HTERT RPE-1 (cell line): Measurements from ENCODE around the gene LIMA1.
"Not testable (repeated sequence)": the region's sequence is repeated elsewhere in the genome, so short reads cannot be mapped to it uniquely, and the experiment has no call there.

ENCODE experiments used
- in situ Hi-C: fragments of 300-500 bp; cut with MboI; formaldehyde crosslinking; loops from 4 replicates; pipeline ENCODE4 v1.14.3; 2020; ENCODE audit warnings: low sequenced_read_pairs

LIMA1 gene

DNA sequence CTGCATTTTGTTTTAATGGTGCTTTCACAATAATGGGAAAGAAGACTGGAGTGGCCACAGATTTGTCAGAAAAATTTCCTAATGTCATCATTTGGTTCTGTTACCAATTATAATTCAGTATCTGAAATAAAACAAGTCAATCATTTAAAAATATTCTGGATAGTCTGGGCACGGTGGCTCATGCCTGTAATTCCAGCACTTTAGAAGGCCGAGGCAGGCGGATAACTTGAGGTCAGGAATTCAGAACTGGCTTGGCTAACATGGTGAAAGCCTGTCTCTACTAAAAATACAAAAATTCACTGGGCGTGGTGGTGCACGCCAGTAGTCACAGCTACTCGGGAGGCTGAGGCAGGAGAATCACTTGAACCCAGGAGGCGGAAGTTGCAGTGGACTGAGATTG is 4.0 kb upstream of the LIMA1 start:
- in situ Hi-C loops = no loop called here

DNA sequence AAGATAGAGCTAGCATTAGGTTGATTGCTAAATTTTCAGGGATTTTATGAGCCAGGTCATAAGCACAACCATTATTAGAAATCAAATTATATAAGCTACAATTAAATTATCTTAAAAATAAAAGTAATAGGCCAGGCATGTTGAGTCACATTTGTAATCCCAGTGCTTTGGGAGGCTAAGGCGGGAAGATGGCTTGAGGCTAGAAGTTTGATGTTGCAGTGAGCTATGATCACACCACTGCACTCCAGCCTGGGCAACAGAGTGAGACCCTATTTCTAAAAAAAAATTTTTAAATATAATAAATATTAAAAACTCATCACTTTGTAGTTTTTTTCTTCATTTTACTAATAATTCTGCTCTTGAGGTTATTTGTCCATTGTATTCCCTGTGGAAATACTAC is 1.9 kb upstream of the LIMA1 start:
- in situ Hi-C loops = no loop called here

DNA sequence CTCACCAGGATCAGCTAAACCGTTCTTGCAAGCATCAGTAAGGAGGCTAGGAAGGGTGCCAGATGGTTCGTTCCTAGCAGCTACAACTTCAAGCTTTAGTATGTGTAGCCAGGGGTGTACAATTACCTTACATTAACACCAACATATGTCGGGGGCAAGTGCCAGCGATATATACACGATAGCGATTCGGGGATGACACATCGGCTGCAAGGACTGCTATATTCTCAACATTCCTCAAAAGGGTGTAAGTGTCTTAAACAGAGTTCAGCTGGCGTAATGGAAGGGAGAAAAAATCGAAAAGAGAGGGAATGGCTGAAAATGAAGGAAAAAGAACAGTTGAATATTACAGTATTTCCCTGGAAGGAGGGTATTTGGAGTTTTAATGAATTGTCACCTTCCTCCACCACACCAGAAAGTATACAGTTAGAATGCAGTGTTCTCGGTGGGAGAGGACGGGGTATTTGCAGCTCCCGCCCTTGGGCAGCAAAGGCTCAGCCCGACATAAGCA is 545 bp downstream of the LIMA1 start:
- in situ Hi-C loops = no loop called here

DNA sequence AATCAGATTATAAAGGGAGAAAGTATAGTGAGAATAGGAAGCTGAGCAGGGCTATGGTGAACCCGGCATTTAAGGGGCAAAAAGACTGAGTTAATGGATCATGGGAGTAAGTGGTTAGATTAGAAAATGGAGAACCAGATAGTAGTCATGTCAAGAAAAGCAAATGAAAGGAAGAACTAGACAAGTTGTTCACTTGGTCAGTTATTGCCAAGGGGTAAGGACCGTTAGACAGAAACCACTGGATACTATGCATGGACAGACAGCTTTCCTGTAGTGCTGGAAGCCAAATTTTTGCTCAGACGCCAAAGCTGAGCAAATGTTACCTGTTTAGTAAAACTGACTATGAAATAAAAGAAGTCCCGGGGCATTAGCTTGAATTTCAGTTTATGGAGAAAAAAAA is 3.8 kb downstream of the LIMA1 start:
- in situ Hi-C loops = no loop called here

DNA sequence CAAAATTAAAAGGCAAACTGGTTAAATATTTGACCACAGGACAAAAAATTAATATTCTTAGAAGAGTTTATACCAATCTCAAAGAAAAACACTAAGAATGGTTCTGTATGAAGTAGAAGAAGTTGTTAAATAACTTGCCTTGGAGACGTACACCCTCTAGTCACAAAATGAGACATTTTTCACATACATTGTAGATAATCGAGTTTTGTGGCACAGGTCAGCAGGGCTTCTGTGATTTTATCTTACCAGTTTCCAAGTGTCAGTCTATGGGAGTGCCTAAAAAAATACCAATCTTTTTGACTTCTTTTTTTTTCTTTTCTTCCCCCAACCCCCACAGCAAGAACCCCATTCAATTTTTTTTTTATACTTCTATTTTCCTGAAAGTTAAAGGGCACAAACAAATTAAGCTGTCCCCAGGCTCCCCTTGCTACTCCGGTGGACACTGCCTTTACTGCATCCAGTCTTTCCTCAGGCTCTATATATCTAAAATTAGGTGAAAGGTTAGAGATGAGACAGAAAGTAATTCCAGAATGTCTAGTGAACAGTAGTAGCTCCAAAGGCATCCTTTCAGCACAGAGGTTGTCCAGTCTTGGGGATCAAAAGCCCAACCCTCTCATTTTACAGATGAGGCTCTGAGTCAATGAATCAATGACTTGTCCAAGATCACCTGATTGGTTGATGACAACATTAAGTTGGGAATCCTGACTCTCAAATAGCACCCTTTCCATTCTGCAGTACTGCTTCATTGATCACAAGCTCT is 6.2 kb downstream of the LIMA1 start:
- in situ Hi-C loops = no loop called here

DNA sequence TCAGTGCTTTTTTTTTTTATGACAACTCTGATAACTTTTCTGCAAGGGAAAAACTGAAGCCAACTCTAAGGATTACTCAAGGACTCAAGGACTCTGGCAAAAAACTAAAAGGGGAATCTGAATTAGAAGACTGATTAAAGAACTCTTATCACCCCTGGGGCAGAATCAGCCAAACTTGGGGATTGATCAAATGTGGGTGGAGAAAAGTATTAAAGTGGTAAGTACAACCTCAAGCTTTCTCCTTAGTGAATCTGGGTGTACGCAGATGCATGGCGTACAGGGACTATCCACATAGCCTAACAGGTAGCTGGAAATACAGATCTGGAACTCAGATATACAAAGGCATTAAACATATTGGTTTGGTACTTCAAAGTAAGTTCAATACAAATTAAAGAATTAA is 7.3 kb downstream of the LIMA1 start:
- in situ Hi-C loops = no loop called here

DNA sequence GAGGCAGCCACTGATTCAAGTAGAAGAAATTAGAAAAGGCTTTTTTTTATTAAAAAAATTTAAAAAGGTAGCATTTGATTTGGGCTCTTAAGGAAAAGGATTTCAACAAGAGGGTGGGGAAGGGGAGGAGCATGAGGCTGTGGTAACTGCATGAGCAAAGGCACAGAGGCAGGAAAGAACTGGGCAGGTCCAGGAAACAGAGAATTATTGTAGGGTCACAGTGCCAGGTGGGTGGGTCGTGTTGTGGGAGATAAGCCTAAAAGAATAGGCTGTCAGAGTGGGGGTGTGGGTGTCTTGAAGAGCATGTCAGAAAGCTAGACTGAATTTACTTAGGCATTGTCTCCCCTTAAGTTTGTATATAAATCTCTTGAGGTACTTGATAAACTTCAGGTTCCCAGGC is 7.8 kb downstream of the LIMA1 start:
- in situ Hi-C loops = no loop called here

DNA sequence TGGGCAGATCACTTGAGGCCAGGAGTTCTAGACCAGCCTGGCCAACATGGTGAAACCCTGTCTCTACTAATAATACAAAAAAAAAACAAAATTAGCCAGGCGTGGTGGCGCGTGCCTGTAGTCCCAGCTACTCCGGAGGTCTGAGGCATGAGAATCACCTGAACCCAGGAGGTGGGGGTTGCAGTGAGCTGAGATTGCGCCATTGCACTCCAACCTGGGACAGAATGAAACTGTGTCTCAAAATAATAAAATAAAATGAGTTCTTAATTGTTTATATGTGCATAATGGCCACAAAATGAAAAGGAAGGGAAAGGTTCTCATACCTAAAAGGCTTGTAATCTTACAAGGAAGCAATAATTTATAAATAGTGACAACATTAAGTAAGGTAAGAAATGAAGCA is 8.2 kb downstream of the LIMA1 start:
- in situ Hi-C loops = not testable (repeated sequence)

DNA sequence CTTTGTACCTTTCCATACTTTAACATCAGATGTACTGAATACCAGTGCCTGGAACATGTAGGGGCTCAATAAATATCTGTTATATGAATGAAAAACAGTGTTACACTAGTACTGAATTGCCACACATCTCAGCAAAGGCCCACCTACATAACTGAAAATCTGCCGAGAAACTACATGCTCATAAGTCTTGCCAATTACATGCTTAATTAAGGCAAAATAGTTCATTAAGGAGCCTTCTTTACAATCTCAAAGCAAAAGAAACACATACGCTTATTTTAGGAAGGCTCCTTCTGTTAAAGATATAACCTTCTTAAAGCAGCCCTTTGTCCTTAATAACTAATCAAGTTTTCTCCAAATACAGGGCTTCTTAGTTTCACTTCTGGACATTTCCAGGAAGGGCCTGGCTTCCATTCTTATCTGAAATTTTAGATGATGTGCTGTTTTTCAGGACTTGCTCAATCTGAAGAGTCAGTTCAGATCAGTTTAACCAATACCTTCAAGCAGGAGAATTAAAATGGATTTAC is 11.5 kb downstream of the LIMA1 start:
- in situ Hi-C loops = no loop called here

DNA sequence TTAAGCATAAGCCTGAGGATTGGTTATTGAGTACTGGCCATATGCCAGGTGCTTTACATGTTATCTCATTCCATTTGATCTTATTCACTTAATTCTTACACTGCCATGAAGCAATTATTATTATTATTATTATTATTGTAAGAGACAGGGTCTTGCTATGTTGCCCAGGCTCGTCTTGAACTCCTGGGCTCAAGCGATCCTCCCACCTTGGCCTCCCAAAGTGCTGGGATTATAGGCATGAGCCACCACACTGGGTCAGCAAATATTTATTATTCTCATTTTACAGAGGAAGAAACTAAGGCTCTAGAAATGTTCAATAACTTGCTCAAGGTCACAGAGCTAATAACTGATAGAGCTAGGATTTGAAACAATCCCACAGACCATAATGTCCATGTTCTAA is 14.8 kb downstream of the LIMA1 start:
- in situ Hi-C loops = no loop called here

DNA sequence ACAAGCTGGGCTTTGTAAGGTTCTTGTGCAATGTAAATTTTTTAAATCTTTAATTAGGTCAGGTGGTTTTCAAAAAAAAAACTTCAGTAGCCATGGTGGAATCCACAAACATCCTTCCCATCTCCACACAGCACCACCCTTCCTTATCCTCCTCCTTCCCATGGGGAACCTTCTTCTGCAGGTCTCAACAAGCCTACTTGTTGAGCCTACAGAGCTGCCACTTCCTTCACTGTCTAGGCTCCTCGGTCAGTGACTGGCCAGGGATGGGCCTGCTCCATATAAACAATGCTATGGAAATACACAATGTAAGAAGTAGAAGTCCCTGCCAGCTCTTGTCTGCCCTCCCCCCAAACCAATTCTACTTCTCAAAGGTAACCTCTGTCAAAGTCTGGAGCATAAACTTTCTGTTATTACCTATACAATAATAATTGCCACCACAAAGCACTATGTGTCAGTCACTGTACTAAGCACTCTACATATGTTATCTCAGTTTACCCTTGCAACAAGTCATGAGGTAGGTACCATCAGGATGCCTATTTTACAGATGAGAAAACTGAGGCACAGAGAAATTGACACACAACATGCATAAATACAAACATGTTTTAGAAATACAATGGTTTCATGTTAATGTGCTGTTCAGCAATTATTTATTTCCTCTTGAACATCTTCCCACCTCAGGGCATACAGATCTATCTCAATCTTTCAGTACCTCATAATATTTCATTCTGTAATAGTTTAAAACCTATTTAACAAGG is 17.4 kb downstream of the LIMA1 start:
- in situ Hi-C loops = no loop called here

DNA sequence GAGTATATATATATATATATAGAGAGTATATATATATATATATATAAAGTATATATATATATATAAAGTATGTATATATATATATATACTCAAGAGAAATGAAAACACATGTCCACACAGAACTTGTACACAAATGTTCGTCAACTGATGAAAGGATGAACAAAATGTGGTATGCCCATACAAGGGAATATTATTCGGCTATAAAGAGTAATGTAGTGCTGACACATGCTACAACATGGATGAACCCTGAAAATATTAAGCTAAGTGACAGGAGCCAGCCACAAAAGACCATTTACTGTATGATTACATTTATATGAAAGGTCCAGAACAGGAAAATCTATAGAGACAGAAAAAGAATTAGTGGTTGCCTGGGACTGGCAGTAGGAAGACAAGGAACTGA is 19.5 kb downstream of the LIMA1 start:
- in situ Hi-C loops = no loop called here

DNA sequence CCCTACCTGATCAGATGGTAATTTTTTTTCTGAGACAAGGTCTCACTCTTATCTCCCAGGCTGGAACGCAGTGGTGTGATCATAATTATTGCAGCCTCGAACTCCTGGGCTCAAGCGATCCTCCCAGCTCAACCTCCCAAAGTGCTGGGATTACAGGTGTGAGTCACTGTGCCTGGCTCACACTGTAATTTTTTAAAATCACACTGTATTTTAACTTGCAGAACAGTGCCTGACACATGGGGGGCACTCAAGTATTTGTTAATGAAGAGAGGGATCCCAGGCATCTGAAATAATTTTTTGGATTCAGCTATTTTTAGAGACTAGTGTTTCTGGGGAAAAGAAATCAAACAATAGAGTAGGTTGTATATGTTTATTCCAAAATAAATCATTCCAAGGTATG is 21.7 kb downstream of the LIMA1 start:
- in situ Hi-C loops = no loop called here

DNA sequence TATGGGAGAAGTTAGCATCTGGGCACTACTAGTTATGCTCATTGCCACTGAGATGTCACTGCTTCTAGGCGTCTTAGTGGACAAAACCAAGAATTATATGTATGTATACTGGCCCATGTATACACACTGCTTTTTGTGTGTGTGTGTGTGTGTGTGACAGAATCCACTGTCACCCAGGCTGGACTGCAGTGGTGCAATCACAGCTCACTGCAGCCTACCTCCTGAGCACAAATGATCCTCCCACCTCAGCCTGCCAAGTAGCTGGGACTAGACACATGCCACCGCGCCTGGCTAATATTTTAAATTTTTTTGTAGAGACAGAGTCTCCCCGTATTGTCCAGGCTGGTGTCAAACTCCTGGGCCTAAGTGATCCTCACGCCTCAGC is 25.2 kb downstream of the LIMA1 start:
- in situ Hi-C loops = no loop called here

DNA sequence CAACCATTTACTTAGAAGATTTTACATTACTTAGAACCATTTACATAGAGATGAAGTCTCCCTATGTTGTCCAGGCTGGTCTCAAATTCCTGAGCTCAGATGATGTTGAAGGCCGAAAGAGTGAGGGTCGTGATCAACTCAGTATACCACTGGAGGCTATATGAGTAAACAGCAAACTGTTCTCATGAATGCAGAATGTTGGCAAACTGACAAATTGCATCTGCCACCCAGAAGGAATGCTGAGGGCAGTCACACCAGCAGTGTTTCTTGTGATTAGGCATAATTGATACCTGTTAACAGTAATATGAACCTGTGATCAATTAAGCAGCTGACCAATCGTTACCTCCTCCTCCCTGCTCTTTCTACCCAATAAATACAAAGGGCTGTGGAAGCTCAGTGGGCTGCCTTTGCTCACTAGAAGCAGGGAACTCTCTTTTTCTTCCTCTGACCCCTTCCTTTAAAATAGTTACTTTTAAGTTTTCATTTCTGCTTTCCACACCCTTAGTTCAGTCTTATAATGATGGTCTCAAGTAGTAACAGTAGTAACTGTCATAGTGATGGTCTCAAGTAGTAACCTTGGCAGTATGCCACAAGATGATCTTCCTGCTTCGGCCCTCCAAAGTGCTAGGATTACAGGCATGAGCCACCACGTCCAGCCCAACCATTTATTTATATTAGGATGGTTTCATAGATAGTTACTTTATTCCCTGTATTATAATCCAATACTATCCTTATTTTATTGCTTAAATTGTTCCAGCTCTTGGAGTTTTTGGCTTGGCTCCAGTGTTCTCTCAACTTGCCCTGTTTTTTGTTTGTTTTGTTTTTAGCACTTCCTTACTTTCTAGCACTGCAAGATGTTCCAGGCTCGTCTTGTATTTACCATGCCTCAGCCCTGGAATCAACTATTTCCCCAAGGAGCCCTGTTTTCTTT is 25.8 kb downstream of the LIMA1 start:
- in situ Hi-C loops = no loop called here

DNA sequence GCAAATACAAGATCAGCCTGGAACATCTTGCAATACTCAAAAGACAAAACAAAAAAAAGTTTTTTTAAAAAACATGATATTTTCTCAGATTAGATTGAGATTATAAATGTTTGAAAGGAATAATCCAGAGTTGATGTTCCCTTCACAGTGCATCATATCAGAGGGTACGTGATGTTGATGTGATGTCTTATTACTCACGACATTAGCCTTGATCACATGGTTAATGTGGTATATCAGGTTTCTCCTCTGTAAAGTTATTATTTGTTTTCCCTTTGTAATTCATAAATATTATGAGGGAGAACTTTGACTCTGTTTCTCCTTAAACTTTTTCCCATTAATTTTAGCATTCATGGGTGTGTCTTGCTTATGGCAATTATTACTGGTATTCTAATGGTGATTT is 26.6 kb downstream of the LIMA1 start:
- in situ Hi-C loops = no loop called here

DNA sequence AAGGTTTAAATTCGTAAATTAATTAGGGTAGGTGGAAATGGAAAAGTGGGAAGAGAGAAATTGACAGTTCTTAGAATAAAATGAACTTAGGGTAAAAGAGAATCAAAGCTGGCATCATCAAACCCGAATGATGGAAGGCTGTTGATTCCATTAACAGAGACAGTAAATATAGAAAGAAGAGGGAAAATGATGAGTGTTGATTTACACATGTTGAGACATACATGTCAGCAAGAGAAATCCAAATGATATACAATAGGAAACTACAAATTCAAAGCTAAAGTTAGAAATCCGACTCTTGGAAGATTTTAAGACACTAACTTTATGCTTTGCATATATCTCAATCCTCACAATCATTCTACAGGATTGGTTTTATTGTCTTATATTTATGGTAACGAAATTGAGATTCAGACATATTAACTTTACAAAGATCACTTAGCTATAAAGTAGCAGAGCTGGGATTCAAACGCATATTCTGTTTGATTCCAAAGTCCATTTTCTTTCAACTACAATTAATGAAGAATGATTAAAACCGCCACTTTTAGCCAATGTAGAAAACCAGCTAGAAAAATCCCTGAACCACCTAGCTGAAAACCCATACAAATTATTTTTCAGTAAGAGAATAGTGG is 30.2 kb downstream of the LIMA1 start:
- in situ Hi-C loops = no loop called here

DNA sequence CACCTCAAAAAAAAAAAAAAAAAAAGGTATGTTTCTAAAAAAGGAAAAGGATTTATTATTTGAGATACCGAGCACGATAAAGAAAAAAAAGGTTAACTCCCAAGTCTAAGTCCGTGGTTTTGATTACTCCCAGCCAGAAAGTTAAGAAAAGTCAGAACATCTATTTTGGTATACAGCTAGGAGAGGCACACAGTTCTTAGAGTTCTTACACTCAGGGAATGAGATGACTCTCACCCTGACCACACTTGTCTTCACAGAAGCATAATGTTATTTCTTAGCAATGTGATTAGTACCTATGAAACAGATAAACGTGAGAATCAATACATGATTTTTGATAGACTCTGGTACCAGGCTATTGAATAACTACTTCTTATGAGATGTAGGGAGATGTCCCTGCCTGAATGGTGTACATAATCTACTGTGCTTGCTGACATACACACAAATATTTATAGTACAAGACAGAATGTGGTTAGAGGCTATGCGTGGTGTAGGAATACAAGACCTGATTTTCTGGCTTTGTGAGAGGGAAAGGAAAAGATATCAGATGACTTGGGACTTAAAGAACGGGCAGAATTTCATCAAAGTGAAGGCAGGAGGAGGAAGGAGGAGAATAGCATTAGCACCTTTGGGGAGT is 31.6 kb downstream of the LIMA1 start:
- in situ Hi-C loops = no loop called here

DNA sequence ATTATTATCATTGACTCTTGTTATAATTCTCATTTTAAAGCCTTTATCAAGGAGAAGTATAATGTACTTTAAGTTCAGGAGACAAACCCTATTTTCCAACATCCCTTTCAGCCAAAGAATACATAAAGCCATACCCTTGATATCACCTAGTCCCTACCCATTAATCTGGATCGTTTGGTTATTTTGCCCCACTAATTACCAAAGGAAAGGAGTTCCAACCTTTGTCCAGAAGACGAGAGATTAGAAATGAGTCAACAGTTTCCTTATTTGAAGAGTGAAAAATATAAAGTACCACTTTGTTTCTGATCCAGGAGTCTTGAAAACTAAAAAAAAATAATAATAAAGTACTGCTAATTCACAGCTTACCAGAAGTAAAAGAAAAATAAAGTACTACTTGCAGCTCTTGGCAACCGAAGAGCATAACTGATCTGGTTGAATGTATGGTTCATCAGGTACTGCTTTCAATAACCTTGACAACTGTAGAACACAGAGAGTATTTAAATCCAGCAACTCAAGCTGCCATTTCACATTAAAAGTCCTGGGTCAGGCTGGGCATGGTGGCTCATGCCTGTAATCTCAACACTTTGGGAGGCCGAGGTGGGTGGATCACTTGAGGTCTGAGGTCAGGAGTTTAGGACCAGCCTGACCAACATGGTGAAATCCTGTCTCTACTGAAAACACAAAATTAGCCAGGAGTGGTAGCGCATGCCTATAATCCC is 33.7 kb downstream of the LIMA1 start:
- in situ Hi-C loops = no loop called here

DNA sequence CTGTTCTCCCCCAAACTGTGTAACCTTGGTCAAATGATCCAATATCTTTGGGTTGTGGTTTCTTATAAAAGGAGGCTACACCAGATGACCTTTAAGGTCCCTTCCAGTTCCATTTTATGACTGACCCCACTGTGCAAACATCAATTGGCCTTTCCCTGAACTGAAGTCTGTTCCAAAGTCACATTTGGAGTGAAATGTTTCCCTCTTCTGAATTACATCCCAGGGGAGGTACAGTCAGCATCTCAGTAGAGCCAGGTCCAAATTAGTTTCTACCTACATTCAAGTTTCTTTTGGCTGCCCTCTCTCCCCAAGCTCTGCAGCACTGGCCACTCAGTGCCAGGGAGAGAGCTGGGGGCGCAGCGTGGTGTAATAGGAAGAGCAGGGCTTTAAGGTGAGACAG is 34.4 kb downstream of the LIMA1 start:
- in situ Hi-C loops = no loop called here
